ENCODE measurements around the gene MSANTD1. TPM values are rescaled to one million over a fixed set of nuclear protein-coding genes. Genes with fewer than 3 reads are reported as not detected.

MSANTD1 gene
- polyA plus RNA-seq, 1 donor: 1.2 TPM

GRCh38 chr4:3247399-3248177 lies 1.4 kb upstream of the MSANTD1 start:
- DNase-seq (ENCODE audit: low read depth): no peak

GRCh38 chr4:3248178-3248480 lies 830 bp upstream of the MSANTD1 start:
- DNase-seq (ENCODE audit: low read depth): no peak

DNA sequence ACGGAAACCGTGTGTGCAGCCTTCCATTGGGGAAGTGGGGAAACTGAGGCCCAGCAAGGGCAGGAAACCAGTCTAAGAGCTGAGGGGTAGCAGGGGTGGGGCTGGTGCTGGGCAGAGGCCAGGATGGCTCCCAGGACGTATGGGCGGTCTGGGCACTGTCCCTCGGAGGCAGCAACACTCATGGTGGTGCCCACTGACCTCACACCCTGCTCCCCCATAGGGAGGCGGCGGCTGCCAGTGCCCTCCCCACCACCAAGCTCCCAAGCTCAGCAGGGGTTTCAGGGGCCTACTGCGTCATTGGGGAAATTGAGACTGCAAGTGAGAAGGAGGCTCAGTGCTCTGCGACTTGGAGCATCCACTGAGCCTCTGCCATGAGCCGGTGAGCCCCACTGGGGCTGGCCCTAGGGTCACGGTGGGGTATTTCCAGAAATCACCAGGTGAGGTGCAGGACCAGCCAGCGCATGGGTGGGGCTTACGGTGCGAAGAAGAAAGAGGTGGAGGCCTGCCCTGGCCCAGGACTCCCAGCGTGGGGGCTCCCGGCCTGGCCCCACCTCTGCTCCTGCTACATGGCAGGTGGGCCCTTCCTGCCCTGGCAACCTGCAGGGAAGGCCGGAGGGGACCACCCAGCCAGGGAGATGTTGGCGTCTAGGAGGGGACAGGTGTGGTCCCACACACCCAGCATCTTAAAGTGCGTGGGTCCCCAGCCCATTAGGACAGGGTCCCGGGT lies 915 bp downstream of the MSANTD1 start:
- no peak for DNase-seq (ENCODE audit: low read depth)

DNA sequence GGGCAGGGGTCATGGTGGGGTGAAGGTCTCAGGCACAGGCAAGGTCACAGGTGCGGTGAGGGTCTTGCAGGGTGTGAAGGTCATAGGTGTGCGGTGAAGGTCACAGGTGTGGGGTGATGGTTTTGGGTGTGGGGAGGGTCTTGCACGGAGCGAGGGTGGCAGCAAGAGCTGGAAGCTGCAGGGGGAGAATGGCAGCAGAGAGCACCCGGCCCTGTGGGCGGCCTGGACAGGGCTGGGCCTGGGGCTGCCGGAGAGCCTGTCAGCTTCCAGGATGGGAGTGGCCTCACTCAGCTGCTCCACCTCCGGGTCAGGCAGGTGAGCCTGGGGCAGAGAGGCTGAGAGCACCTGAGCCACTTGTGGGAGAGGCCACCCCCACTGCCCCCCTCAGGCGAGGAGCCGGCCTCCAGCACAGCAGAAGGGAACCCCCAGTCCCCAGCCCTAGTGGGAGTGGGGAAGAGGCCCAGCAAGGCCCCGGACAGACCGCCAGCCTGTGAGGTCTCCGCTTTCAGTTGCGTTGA lies 1.5 kb downstream of the MSANTD1 start:
- no peak for DNase-seq (ENCODE audit: low read depth)

GRCh38 chr4:3250956-3251690 lies 2.2 kb downstream of the MSANTD1 start:
- no peak for DNase-seq (ENCODE audit: low read depth)

DNA sequence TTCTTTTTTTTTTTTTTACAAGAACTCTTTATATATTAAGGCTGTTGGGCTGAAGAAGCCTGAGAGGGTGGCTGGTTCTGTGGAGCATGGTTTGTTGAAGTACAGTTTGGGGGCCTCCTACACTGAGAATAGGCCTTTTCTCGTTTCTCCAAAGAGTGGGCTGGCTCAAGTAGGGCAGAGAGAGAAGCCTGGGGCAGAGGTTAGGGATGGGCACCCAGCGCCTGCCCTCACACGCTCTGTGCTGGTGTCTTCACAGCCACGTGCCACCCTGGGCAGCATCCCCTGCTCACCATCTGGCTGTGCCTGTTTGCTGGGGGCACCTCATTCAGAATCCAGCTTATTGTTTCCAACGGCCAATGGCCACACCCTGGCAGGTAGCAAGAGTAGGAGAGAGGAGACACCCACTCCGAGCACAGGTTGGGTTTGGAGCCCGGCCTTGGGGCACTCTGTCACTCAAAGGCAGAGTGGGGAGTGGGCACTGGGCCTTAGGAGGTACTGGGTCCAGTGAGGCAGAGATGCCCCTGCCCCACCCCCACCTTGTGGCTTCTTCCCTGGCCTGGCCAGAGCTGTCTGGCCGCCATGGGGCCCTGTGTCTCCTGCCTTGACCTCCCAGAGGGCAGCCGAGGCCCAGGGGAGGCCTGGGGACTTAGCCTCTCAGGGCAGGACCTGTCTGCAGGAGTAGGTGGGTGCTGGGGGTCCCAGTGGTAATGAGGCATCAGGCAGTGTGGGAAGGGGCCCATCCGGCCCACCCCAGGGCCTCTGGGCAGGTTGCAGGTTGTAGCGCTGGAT lies 2.9 kb downstream of the MSANTD1 start:
- DNase-seq (ENCODE audit: low read depth): no peak

- no peak for DNase-seq (ENCODE audit: low read depth)
Observed at GRCh38 chr4:3252480-3252828, 3.5 kb downstream of the MSANTD1 start.

DNA sequence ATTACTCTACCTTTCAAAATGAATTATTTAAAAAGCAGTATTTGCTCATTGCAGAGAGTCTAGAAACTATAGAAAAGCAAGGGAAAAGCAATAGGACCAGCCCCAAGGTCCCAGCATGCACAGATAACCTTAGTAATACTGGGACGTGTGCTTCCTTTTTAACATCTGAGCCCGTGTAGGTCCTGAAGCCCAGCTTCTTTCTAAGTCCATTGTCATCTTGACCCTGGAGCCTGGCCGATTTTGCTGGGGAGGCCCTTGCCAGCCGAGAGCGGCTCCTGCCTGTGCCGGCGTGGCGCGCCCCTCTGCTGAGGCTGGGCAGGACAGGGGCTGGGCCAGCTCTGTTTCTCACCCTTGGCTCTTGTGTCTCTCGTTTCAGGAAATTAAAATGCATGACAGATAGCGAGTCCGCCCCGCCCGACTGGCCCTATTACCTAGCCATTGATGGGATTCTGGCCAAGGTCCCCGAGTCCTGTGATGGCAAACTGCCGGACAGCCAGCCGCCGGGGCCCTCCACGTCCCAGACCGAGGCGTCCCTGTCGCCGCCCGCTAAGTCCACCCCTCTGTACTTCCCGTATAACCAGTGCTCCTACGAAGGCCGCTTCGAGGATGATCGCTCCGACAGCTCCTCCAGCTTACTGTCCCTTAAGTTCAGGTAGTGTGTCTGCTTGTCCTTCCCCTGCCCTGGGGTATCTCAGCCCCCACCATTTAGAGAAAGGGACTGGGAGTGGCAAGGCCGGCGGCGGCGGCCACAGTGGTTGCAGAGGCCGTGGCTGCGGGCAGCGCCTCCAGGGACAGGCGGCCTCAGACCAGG lies 4.1 kb downstream of the MSANTD1 start:
- no peak for DNase-seq (ENCODE audit: low read depth)

GRCh38 chr4:3253808-3254207 lies 4.8 kb downstream of the MSANTD1 start:
- no peak for DNase-seq (ENCODE audit: low read depth)

- no peak for DNase-seq (ENCODE audit: low read depth)
Observed at GRCh38 chr4:3254302-3255131, 5.6 kb downstream of the MSANTD1 start.

DNA sequence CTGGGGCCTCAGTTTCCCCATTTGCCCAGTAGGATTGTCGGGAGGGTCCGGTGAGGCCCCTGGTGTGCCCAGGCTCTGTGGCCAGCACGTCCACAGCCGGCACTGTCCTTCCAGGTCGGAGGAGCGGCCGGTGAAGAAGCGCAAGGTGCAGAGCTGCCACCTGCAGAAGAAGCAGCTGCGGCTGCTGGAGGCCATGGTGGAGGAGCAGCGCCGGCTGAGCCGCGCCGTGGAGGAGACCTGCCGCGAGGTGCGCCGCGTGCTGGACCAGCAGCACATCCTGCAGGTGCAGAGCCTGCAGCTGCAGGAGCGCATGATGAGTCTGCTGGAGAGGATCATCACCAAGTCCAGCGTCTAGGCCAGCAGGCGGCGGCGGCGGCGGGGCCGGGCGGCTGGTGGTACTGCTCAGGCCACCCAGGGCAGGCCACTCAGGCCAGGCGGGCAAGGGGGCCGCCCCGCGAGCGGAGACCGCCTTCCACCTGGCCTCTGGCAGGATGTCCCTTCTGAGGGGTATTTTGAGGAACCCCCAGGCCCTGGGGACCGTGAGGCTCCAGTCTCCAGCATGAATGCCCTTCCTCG lies 6.7 kb downstream of the MSANTD1 start:
- no peak for DNase-seq (ENCODE audit: low read depth)

DNA sequence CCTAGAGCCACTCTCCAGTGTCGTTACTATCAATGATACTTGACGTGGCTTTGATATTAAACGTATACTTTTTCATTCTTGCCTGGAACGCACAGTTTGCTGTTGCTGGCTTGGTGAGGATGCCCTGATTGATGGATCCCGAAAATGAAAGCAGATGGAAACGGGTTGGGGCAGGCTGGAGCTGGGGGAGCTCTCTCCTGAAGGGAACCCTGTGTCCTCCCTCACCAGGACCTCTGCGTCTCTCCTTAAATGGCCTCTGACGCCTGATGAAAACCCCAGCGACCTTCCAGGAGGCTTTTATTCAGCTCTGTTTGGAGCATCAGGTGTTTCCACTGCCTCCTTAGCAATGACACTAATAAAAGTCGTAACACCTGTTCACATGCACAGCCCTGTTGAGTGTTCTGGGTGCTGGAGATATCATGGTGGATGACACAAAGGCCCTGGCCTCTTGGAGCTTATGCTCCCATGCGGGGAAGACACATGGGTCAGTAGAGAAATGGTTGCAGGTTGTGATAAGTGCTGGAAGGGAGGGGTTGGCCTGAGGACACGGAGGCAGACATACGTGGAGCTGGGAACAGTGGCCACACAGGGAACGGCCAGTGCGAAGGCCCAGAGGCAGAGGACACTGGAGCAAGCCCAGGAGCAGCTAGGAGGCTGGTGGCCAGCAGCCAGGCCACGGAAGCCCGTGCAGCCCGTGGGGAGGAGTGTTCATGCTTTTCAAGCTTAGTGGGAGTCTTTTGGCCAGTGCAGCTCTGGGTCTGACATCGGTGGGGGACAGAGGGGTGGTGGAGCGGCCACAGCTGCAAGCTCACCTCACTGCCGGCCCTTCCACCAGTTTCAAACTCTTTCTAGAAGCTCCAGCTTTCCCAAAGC lies 7.5 kb downstream of the MSANTD1 start:
- DNase-seq (ENCODE audit: low read depth): no peak

DNA sequence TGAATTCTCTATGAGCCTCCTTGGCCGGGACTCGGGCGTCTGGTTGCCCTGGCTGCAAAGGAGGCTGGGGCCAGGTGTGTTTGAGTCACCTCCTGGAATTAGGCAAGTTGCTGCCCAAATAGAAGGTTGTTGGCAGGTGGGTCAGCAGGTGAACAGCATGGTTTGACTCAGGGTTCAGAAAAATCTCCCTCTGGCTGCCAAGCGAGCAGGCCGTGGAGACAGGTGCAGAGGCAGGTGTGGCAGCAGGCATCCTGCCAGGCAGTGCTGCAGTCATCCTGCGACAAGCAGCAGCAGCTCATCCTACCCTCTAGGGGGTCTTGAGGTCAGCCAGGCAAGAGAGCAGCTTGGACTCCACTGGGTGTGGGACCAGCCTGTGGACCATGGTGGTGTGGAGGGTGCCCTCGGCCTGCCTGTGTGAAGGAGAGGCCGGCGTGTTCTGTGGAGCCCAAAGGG lies 8.2 kb downstream of the MSANTD1 start:
- no peak for DNase-seq (ENCODE audit: low read depth)

GRCh38 chr4:3257556-3258482 lies 8.9 kb downstream of the MSANTD1 start:
- no peak for DNase-seq (ENCODE audit: low read depth)

GRCh38 chr4:3261411-3262207 lies 12.7 kb downstream of the MSANTD1 start:
- DNase-seq (ENCODE audit: low read depth): no peak

DNA sequence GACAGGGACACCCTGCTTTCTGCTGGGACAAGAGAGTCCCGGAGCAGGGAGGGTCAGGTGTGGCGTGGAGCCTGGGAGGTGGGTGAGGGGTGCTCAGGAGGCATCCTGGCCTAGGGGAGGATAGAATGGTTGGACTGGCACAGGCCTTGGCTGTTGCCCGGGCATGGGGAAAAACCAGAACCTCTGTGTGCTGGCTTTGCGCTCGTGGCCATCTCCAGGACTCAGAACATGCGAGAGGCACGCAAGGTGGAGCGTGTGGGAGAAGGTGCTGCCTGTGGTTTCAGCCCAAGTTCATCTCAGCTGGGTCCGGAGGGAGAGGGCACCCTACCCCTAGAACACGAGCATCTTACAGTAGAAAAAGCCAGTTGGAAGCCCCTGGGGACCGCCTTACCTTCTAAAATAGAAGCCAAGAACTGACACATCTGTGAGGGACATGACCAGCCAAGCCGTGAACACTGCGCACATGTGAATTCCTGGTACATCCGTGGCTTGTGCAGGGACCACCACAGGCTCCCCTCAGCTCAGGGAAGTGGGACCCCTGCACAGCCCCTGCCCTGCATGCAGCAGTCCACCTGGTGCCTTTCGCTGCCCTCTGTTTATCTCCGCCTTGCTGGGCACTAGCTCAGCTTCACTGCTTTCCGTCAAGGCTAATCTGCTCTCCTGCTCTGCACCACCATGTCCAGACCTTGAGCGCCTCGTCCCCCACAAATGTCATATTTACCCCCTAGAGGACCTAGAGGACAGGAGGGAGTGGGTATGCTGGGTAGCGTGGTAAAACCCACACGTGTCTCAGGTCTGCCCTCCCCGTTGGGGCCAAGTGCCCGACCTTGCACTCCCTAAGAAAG lies 13.5 kb downstream of the MSANTD1 start:
- DNase-seq (ENCODE audit: low read depth): no peak

Data from forelimb muscle (tissue), 1 donor.